ENCODE measurements around the gene SUV39H2.

DNA sequence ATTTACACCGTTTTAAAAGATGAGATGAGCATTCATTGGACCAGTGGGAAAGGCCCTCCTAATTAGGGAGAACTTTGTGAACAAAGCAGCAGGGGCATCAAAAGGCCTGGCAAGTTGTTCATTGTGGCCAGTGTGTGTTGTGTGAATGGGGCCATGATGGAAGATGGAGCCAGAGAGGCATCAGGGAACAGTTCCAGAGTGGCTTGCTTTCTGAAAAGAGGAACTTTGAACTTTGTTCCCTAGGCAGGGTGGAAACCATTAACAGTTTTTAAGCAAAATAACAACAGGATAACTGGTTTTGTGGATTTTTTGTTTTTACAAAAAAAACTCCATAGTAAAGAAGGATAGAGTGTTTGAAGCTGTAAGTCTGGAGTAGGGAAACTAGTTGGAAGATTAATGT, 12.5 kb downstream of the SUV39H2 start:
- TF ChIP-seq CTCF (IDR thresholded peaks at IDR 0.05) (no peak), POLR2A (IDR thresholded peaks at IDR 0.05) (no peak)

Measured in body of pancreas (tissue), 4 donors.